Vagina (tissue), 2 donors: ENCODE measurements around the gene ALDH1B1.

Source experiments
- POLR2A ChIP-seq, 2 donors: fragments of 450-650 bp; IDR thresholded peaks; one replicate each; pipeline ENCODE4 v1.6.1; 2017; ENCODE audit warnings: antibody characterized with exemption in 2 of 2, mild to moderate bottlenecking in 2 of 2, moderate library complexity in 2 of 2
- POLR2AphosphoS5 ChIP-seq, 2 donors: sonication (generic); formaldehyde crosslinking; IDR thresholded peaks; one replicate each; pipeline ENCODE4 v1.9.0; 2017; ENCODE audit warnings: antibody characterized with exemption in 2 of 2, mild to moderate bottlenecking in 2 of 2, low read depth in 1 of 2; ENCODE audit not compliant: insufficient read depth in 1 of 2
- TF ChIP-seq, protein P1 (sequence below), 3 experiments: fragments of 450-650 bp in 2 of 3; fragments of 200-600 bp in 1 of 3; sonication (generic) in 1 of 3; IDR thresholded peaks; one replicate each; pipeline ENCODE4 v1.5.1; 2017 to 2019; ENCODE audit warnings: antibody characterized with exemption in 3 of 3, mild to moderate bottlenecking in 2 of 3, moderate library complexity in 2 of 3

DNA sequence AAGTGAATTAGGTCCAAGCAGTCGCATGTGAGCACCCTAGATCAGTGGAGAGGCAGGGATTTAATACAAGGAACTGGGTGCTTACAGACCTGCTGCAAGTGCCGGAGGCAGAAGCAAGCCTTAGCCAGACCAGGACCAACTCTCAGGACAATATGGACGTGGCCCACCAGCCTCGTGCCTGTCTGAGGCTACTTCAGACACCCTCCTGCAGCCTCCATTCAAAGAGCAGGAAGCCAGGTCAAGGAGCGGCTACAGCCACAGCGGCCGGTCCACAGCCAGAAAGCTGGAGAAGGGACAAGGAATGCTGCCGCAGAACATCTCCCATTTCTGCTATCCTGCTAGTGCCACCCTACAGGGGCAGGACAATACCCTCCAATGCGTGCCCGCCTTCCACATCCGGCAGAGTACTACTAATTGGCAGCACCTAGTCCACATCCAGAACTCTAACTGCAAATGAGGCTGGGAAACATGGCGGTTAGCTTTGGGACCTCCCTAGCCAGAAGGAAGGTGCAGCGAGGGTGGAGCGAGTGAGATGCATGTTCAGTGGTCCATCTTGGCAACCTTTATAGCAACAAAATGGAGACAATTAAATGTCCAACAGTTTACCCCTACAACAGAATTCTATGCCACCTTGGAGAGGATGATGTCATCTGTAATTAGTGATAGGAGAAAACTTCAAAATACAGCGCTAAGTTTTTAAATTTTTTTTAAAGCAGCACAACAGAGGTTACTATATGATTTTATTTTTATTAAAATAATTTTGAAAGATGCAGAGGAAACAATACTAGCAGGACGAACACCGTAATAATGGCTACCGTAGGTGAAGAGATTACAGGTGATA, 1.0 kb upstream of the ALDH1B1 start:
- TF ChIP-seq, protein P1, sequence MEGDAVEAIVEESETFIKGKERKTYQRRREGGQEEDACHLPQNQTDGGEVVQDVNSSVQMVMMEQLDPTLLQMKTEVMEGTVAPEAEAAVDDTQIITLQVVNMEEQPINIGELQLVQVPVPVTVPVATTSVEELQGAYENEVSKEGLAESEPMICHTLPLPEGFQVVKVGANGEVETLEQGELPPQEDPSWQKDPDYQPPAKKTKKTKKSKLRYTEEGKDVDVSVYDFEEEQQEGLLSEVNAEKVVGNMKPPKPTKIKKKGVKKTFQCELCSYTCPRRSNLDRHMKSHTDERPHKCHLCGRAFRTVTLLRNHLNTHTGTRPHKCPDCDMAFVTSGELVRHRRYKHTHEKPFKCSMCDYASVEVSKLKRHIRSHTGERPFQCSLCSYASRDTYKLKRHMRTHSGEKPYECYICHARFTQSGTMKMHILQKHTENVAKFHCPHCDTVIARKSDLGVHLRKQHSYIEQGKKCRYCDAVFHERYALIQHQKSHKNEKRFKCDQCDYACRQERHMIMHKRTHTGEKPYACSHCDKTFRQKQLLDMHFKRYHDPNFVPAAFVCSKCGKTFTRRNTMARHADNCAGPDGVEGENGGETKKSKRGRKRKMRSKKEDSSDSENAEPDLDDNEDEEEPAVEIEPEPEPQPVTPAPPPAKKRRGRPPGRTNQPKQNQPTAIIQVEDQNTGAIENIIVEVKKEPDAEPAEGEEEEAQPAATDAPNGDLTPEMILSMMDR (IDR thresholded peaks at IDR 0.05), result no peak
- no peak for TF ChIP-seq POLR2A (IDR thresholded peaks at IDR 0.05)
- TF ChIP-seq POLR2AphosphoS5 (IDR thresholded peaks at IDR 0.05; ENCODE audit: insufficient read depth in 1 of 2, low read depth in 1 of 2), result no peak
